Spleen (tissue), 7 donors: ENCODE results near the gene ERC2.

Experiments
- POLR2A ChIP-seq, 3 donors: fragments of 450-650 bp; IDR thresholded peaks; one replicate each; pipeline ENCODE4 v1.5.1; 2017; ENCODE audit warnings: antibody characterized with exemption in 3 of 3, mild to moderate bottlenecking in 1 of 3
- POLR2AphosphoS5 ChIP-seq, 3 donors: sonication (generic); formaldehyde crosslinking; IDR thresholded peaks; one replicate each; pipeline ENCODE4 v1.5.1; 2017; ENCODE audit warnings: antibody characterized with exemption in 3 of 3
- TF ChIP-seq, protein P1 (sequence below), 11 experiments: fragments of 200-600 bp in 7 of 11; fragments of 450-650 bp in 4 of 11; sonication (generic) in 4 of 11; IDR thresholded peaks in 8 of 11; conservative IDR thresholded peaks in 3 of 11; 1 replicate in 7 of 11; 2 replicates in 4 of 11; pipeline versions ENCODE4 v1.4.0 to v1.8.0; 2016 to 2021; ENCODE audit warnings: antibody characterized with exemption in 11 of 11, inconsistent platforms in 4 of 11, mild to moderate bottlenecking in 1 of 11
- donor health status: DM: no; HTN: no; CAD: no; lungs with moderate emphysema.
- donor health status: DM: no; HTN: no; CAD: no.
- donor health status: DM: no; HTN: no; CAD: no.

DNA sequence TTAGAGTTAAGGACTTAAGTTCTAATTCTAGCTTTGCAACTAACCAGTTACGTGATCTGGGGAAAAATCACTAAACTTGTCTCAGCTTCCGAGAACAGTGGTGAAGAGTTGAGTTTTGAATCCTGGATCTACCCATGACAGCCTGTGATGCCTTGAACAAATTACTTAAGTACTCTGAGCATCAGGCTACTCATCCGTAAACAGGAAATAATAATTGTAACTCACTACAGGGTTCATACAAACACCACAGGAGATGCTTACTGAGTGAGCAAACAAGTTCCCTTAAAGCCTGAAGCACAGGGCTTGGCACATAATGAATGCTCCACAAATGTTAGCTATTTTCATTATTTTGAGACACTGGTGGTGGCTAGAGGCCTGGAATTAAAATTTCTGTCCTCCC is 158.8 kb downstream of the ERC2 start:
- no peak for TF ChIP-seq POLR2A (IDR thresholded peaks at IDR 0.05)
- TF ChIP-seq, protein P1, sequence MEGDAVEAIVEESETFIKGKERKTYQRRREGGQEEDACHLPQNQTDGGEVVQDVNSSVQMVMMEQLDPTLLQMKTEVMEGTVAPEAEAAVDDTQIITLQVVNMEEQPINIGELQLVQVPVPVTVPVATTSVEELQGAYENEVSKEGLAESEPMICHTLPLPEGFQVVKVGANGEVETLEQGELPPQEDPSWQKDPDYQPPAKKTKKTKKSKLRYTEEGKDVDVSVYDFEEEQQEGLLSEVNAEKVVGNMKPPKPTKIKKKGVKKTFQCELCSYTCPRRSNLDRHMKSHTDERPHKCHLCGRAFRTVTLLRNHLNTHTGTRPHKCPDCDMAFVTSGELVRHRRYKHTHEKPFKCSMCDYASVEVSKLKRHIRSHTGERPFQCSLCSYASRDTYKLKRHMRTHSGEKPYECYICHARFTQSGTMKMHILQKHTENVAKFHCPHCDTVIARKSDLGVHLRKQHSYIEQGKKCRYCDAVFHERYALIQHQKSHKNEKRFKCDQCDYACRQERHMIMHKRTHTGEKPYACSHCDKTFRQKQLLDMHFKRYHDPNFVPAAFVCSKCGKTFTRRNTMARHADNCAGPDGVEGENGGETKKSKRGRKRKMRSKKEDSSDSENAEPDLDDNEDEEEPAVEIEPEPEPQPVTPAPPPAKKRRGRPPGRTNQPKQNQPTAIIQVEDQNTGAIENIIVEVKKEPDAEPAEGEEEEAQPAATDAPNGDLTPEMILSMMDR (IDR thresholded peaks at IDR 0.05 in 8 of 11, conservative IDR thresholded peaks at IDR 0.05 in 3 of 11), result no peak
- TF ChIP-seq POLR2AphosphoS5 (IDR thresholded peaks at IDR 0.05), result no peak
